ENCODE data around the gene FAAH. TPM values are rescaled to one million over a fixed set of nuclear protein-coding genes. Genes with fewer than 3 reads are reported as not detected.
"Not testable (repeated sequence)": the region's sequence is repeated elsewhere in the genome, so short reads cannot be mapped to it uniquely, and the experiment has no call there.

The FAAH gene
- 100 to 1,000 TPM in 1 of 3 donors, 10 to 100 TPM in 2; 51.7 to 130 (median 60.2) TPM for total RNA-seq
- long read RNA-seq, donor 1, transcript FAAH-201 (15 exons, 2,094 nt): major isoform, 24 of 115 reads
- long read RNA-seq, donor 1, partial matches to known transcripts: 14 of 115 reads
- long read RNA-seq, donor 1, other reads (novel, unspliced or antisense): 77 of 115 reads
- long read RNA-seq, donor 2, transcript FAAH-201 (15 exons, 2,094 nt): major isoform, 25 of 50 reads
- long read RNA-seq, donor 2, partial matches to known transcripts: 2 of 50 reads
- long read RNA-seq, donor 2, other reads (novel, unspliced or antisense): 23 of 50 reads

DNA sequence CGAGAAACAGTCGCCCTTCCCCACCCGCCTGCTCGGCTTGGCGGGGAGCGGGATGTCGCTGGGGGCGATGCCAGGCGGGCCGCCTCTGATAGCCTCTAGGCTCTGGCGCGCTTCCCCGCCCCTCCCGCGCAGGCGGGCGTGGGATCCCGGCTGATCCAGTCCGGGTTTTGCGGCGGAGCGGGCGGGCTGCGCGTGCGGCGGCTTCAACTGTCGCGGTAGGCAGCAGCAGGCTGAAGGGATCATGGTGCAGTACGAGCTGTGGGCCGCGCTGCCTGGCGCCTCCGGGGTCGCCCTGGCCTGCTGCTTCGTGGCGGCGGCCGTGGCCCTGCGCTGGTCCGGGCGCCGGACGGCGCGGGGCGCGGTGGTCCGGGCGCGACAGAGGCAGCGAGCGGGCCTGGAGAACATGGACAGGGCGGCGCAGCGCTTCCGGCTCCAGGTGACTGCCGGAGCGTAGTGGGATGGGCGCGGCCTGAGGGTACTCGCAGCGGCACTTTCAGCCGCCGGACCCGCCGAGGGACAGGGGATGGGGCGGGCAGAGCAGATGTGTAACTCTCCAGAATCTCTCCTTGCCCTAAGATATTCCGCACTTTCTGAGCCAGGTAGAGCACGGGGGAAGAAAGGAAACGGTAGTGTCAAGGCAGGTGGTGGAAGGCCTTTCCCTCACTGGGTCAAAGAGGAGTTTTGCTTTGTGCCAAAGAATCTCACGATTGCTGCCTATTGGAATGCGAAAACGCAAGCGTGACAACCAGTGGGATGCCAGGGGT is at the start of gene FAAH:
TSS of gene FAAH (plus strand) at position 210 of the 764 bp plus-strand sequence. CDS start at position 242, 32 bp downstream.
- TF ChIP-seq, protein P1, sequence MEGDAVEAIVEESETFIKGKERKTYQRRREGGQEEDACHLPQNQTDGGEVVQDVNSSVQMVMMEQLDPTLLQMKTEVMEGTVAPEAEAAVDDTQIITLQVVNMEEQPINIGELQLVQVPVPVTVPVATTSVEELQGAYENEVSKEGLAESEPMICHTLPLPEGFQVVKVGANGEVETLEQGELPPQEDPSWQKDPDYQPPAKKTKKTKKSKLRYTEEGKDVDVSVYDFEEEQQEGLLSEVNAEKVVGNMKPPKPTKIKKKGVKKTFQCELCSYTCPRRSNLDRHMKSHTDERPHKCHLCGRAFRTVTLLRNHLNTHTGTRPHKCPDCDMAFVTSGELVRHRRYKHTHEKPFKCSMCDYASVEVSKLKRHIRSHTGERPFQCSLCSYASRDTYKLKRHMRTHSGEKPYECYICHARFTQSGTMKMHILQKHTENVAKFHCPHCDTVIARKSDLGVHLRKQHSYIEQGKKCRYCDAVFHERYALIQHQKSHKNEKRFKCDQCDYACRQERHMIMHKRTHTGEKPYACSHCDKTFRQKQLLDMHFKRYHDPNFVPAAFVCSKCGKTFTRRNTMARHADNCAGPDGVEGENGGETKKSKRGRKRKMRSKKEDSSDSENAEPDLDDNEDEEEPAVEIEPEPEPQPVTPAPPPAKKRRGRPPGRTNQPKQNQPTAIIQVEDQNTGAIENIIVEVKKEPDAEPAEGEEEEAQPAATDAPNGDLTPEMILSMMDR (IDR thresholded peaks at IDR 0.05): no peak
- Histone ChIP-seq H3K4me1 (ENCODE audit: low read depth) (peaks cover 24% of the 10 kb centered on the region), H3K36me3 (ENCODE audit: low read depth) (no peaks in the 10 kb centered on the region), H3K4me3 (peak within 1 kb of the TSS; percentile 45), H3K9me3 (peaks cover 8% of the 10 kb centered on the region)
- intact Hi-C loops (cut with DNase I, micrococcal nuclease): no loop called here
- DNase-seq (peak; percentile 81 to 92 (median 88)), ATAC-seq (peak; percentile 94)

DNA sequence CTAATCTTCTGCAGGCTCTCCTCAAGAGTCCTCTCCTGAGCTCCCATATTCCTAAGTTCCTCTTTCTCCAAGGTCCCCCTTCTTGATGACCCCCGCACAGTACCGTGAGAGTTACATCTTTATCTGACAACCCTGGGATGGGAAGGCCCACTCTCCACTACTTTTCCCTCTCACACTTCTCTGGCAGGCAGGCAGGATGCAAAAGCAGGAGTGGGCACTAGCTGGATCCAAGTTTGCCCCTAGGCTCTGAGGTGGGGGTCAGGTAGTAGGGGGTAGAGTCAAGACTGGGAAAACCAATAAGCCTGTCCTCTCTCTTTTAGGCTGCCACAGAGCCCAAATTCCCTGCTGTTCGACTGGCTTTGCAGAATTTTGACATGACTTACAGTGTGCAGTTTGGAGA is 49.6 kb upstream of the FAAH start:
- Histone ChIP-seq H3K36me3 (ENCODE audit: low read depth) (peaks cover 4% of the 10 kb centered on the region), H3K9me3 (no peaks in the 10 kb centered on the region), H3K4me3 (no peak overlapping the region), H3K4me1 (ENCODE audit: low read depth) (peaks cover 10% of the 10 kb centered on the region)
- DNase-seq (no peak), ATAC-seq (no peak)
- TF ChIP-seq, protein P1 (IDR thresholded peaks at IDR 0.05): no peak
- intact Hi-C loops (cut with DNase I, micrococcal nuclease): no loop called here

DNA sequence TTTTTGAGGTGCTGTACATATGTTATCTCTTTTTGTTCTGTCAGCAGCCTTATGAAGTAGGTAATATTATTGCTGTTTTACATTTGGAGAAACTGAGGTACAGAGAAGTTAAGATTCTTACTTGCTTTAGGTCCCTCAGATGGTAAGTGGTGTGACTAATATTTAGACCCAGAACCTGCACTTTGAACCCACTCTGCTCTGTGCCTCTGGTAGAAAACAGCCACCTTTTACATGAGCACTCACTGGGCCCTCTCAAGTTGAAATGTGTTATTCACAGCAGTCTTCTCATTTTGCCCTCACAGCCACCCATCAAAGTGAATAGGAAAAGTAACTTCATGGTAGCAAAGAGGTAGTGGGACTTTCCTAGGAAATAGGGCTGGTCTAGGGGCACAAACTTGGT is 48.8 kb upstream of the FAAH start:
- no peak for DNase-seq
- peaks cover 4% of the 10 kb centered on the region for H3K36me3 ChIP-seq (ENCODE audit: low read depth)
- intact Hi-C loops (cut with DNase I, micrococcal nuclease): no loop called here
- H3K4me1 ChIP-seq (ENCODE audit: low read depth): peaks cover 10% of the 10 kb centered on the region
- H3K9me3 ChIP-seq: no peaks in the 10 kb centered on the region
- H3K4me3 ChIP-seq: no peak overlapping the region
- ATAC-seq: no peak
- TF ChIP-seq, protein P1 (IDR thresholded peaks at IDR 0.05): no peak

DNA sequence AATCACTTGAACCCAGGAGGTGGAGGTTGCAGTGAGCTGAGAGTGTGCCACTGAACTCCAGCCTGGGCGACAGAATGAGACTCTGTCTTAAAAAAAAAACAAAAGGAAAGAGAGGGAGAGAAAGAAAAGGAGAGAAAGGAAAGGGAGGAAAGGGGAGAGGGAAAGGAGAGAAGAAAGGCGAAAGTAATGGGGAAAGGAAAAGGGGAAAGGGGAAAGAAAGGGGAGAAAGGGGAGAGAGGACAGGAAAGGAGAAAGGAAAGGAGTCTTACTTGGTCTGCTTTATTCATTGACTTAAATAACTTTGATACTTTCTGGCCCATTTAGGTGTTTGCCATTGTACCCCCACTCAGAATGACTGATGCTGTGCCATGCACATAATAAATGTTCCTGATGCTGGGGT is 41.8 kb upstream of the FAAH start:
- DNase-seq: no peak
- no peak overlapping the region for H3K4me3 ChIP-seq
- no peaks in the 10 kb centered on the region for H3K36me3 ChIP-seq (ENCODE audit: low read depth)
- H3K9me3 ChIP-seq: no peaks in the 10 kb centered on the region
- no peaks in the 10 kb centered on the region for H3K4me1 ChIP-seq (ENCODE audit: low read depth)
- no peak for ATAC-seq
- TF ChIP-seq, protein P1 (IDR thresholded peaks at IDR 0.05): no peak
- intact Hi-C loops (cut with DNase I, micrococcal nuclease): no loop called here

DNA sequence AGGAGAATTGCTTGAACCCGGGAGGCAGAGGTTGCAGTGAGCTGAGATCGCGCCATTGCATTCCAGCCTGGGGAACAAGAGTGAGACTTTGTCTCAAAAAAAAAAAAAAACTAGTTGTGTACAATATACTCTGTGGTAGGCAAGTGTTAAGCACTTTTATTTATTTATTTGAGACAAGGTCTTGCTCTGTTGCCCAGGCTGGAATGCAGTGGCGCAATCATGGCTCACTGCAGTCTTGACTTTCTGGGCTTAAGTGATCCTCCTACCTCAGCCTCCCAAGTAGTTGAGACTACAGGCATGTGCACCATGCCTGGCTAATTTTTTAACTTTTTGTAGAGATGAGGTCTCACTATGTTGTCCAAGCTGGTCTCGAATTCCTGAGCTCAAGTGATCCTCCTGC is 38.2 kb upstream of the FAAH start:
- ATAC-seq; H3K4me3 ChIP-seq; H3K9me3 ChIP-seq; H3K4me1 ChIP-seq (ENCODE audit: low read depth); intact Hi-C loops (cut with DNase I, micrococcal nuclease); DNase-seq; H3K36me3 ChIP-seq (ENCODE audit: low read depth): not testable (repeated sequence)

DNA sequence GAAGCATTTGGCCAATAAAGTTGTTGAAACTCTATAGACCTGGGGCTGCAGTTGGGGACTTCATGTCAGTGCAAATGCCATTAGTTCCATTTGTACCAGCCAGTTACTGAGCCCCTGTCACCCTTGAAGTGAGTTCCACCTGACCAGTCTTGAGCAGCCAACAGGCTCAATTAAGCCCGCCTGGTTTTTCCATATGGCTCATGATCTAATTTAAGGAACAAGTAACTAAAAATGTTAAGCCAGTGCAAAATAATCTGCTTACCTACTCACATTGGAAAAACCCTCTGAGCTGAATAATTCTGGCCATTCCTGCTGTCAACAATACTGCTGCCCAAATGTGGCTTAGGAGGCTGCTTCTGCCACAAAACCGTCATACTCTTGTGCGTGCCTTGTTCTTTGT is 32.0 kb upstream of the FAAH start:
- H3K9me3 ChIP-seq: no peaks in the 10 kb centered on the region
- no peak overlapping the region for H3K4me3 ChIP-seq
- TF ChIP-seq, protein P1 (IDR thresholded peaks at IDR 0.05): no peak
- ATAC-seq (no peak), DNase-seq (no peak)
- intact Hi-C loops (cut with DNase I, micrococcal nuclease): no loop called here
- peaks cover 4% of the 10 kb centered on the region for H3K36me3 ChIP-seq (ENCODE audit: low read depth)
- H3K4me1 ChIP-seq (ENCODE audit: low read depth): no peaks in the 10 kb centered on the region

Data from mucosa of descending colon (tissue), 3 donors.